AG08395 (cell line): Measurements from ENCODE around the gene SRCIN1.
"Not testable (repeated sequence)": the region's sequence is repeated elsewhere in the genome, so short reads cannot be mapped to it uniquely, and the experiment has no call there.

ENCODE experiments used
- DNase-seq: peaks from one replicate; pipeline ENCODE4 v3.0.0; 2012; ENCODE audit warnings: mixed read lengths, low spot score

The SRCIN1 gene

GRCh38 chr17:38482039-38482699 is 123.6 kb downstream of the SRCIN1 start:
- not testable (repeated sequence) for DNase-seq
